ENCODE measurements around the gene PGAM5. TPM values are rescaled to one million over a fixed set of nuclear protein-coding genes. Genes with fewer than 3 reads are reported as not detected.

Gene PGAM5
- total and polyA plus RNA-seq, 2 of the 13 experiments (the other 11 are each of a cell fraction or from before 2014, with no cell fraction given): 18.0 to 77.9 TPM

- Histone ChIP-seq H3K4me3 (replicated peaks in 1 of 3; ENCODE audit: insufficient read depth in 1 of 3, low read depth in 2 of 3, low read length in 3 of 3) (no peak overlapping the region), H3K9ac (ENCODE audit: insufficient read depth, low read depth, low read length) (no peak overlapping the region), H3K4me1 (ENCODE audit: insufficient read depth, low read length) (no peaks in the 10 kb centered on the region), H3K27ac (ENCODE audit: extremely low read length, insufficient read depth, low read length) (no peak overlapping the region), H3K4me2 (ENCODE audit: low read depth, low read length) (no peak overlapping the region), H3K79me2 (ENCODE audit: insufficient read depth, low read length) (no peaks in the 10 kb centered on the region), H3K9me3 (ENCODE audit: low read length) (no peaks in the 10 kb centered on the region), H3K36me3 (replicated peaks in 1 of 2; ENCODE audit: control insufficient read depth in 1 of 2, insufficient read depth in 2 of 2, low read length in 2 of 2) (peaks cover 40 to 88% of the 10 kb centered on the region in 2 experiments), H4K20me1 (ENCODE audit: insufficient read depth, low read length) (no peaks in the 10 kb centered on the region), H3K27me3 (ENCODE audit: control insufficient read depth in 1 of 2, insufficient read depth in 2 of 2, low read length in 2 of 2) (no peaks in the 10 kb centered on the region), H2AFZ (ENCODE audit: low read length) (no peak overlapping the region)
- DNase-seq (ENCODE audit: low spot score): no peak
- BruUV-seq (replicated peaks): no TSS peak
- no peak for ATAC-seq
- WGBS (ENCODE audit: low lambda C conversion rate): 97% methylated on average over 13 of the region's 13 CpGs
- ChIA-PET CTCF (ENCODE audit: low intra/inter-chr PET ratio, low total read pairs) (no interaction called here), POLR2A (no interaction called here)
- intact Hi-C loops (cut with micrococcal nuclease; ENCODE audit: unreplicated experiment): no loop called here
- FAIRE-seq: no peak
- TF ChIP-seq HOMEZ (CRISPR knock-in tag; IDR thresholded peaks at IDR 0.05; ENCODE audit: low read depth) (no peak), PLSCR1 (CRISPR knock-in tag; IDR thresholded peaks at IDR 0.05; ENCODE audit: borderline replicate concordance) (no peak), ZNF33A (CRISPR knock-in tag; IDR thresholded peaks at IDR 0.05; ENCODE audit: borderline replicate concordance) (no peak), ZNF607 (CRISPR knock-in tag; IDR thresholded peaks at IDR 0.05; ENCODE audit: borderline replicate concordance) (no peak), ZNF432 (CRISPR knock-in tag; IDR thresholded peaks at IDR 0.05; ENCODE audit: borderline replicate concordance) (no peak), GPN1 (CRISPR knock-in tag; IDR thresholded peaks at IDR 0.05; ENCODE audit: borderline replicate concordance) (no peak), FOXA3 (CRISPR knock-in tag; IDR thresholded peaks at IDR 0.05) (no peak), FOXK1 (CRISPR knock-in tag; IDR thresholded peaks at IDR 0.05; ENCODE audit: borderline replicate concordance, low read depth) (no peak)
- in situ Hi-C loops (cut with HindIII; ENCODE audit: extremely low pct_ligation_motif_present, low pct_unique_long_range_greater_than_20kb): no loop called here
Observed at GRCh38 chr12:132665149-132665491, 45.5 kb upstream of the PGAM5 start.
